Gastroesophageal sphincter (tissue), 2 donors: ENCODE measurements around the gene SGCD.

Experiments used
- EP300 ChIP-seq: sonication (generic); formaldehyde crosslinking; IDR thresholded peaks from one replicate; pipeline ENCODE4 v1.6.1; 2017; ENCODE audit warnings: antibody characterized with exemption, mild to moderate bottlenecking
- POLR2A ChIP-seq, 2 donors: fragments of 450-650 bp; IDR thresholded peaks; one replicate each; pipeline ENCODE4 v1.6.1; 2017; ENCODE audit warnings: antibody characterized with exemption in 2 of 2, mild to moderate bottlenecking in 2 of 2, moderate library complexity in 1 of 2

- TF ChIP-seq EP300 (no peak), POLR2A (IDR thresholded peaks at IDR 0.05) (no peak)
These were observed 1.8 kb downstream of the SGCD start for GRCh38 chr5:156328766-156329165.
